H1 (cell line): Measurements from ENCODE around the gene TOGARAM1. TPM values are rescaled to one million over a fixed set of nuclear protein-coding genes. Genes with fewer than 3 reads are reported as not detected.

Source experiments
- CHD7 ChIP-seq: fragments of 300-600 bp; sonication (generic); IDR thresholded peaks from 2 replicates; pipeline ENCODE4 v1.7.1; 2012; ENCODE audit warnings: low read length, moderate library complexity, mild to moderate bottlenecking, inconsistent platforms; ENCODE audit not compliant: insufficient replicate concordance
- EGR1 ChIP-seq: IDR thresholded peaks from 2 replicates; pipeline ENCODE4 v1.6.1; 2011; ENCODE audit warnings: low read depth, low read length, borderline replicate concordance
- SIX5 ChIP-seq: IDR thresholded peaks from 2 replicates; pipeline ENCODE4 v1.6.1; 2011; ENCODE audit warnings: mild to moderate bottlenecking, low read depth, low read length
- ZNF274 ChIP-seq: IDR thresholded peaks from 2 replicates; pipeline ENCODE4 v1.7.0; 2012; ENCODE audit warnings: low read length, borderline replicate concordance; ENCODE audit errors: extremely low read depth
- polyA plus RNA-seq, 7 experiments: library from polyadenylated mRNA; depleted of rRNA in 3 of 7; stranded (reverse) in 5 of 7; unstranded in 2 of 7; fragments of >200 nt in 5 of 7; fragments of 200-250 nt in 2 of 7; gene quantifications; 1 replicate in 5 of 7; 2 replicates in 1 of 7; 4 replicates in 1 of 7; pipeline versions ENCODE4 v1.2.1 to v1.2.3, GENCODE V29; 2011 to 2013; ENCODE audit warnings: missing spikeins in 2 of 7, mixed read lengths in 2 of 7
- total RNA-seq: library from RNA; stranded (reverse); fragmentation: NEBNext Ultra II Directional; extraction: Animal tissue kit (Norgen Biotek cat#: 25700); gene quantifications from 2 replicates; pipeline ENCODE4 v1.2.1, GENCODE V29; 2021

TOGARAM1 gene
- total and polyA plus RNA-seq, 2 of the 8 experiments (the other 6 are each of a cell fraction or from before 2014, with no cell fraction given): 2.5 to 6.8 TPM

GRCh38 chr14:45039390-45039789 lies 77.4 kb downstream of the TOGARAM1 start (continued):
- TF ChIP-seq EGR1 (no peak), ZNF274 (no peak), SIX5 (no peak), CHD7 (no peak)
